Mesothelial cell of epicardium (in vitro differentiated cells): ENCODE data around the gene DESI1. TPM values are rescaled to one million over a fixed set of nuclear protein-coding genes. Genes with fewer than 3 reads are reported as not detected.
"Not testable (repeated sequence)": the region's sequence is repeated elsewhere in the genome, so short reads cannot be mapped to it uniquely, and the experiment has no call there.

ENCODE experiments used
- DNase-seq, 2 experiments: peaks; one replicate each; pipeline ENCODE4 v3.0.0; 2021; ENCODE audit warnings: low spot score in 2 of 2; ENCODE audit not compliant: unreplicated experiment in 2 of 2
- H3K27ac Mint-ChIP-seq: 2 replicates; pipeline ENCODE4 v1.8.0; 2021; ENCODE audit warnings: mixed read lengths
- H3K27me3 Mint-ChIP-seq: 2 replicates; pipeline ENCODE4 v1.8.0; 2021; ENCODE audit warnings: low read depth, mixed read lengths
- H3K36me3 Mint-ChIP-seq: 2 replicates; pipeline ENCODE4 v1.8.0; 2021; ENCODE audit warnings: mixed read lengths
- H3K4me1 Mint-ChIP-seq: 2 replicates; pipeline ENCODE4 v1.8.0; 2021; ENCODE audit warnings: mixed read lengths
- H3K4me3 Mint-ChIP-seq: 2 replicates; pipeline ENCODE4 v1.8.0; 2021; ENCODE audit warnings: mild to moderate bottlenecking, moderate library complexity, mixed read lengths
- H3K9me3 Mint-ChIP-seq: 2 replicates; pipeline ENCODE4 v1.8.0; 2021; ENCODE audit warnings: mixed read lengths
- CTCF ChIP-seq: fragments of 200-600 bp; sonication (generic); IDR thresholded peaks from one replicate; pipeline ENCODE4 v1.5.0; 2021; ENCODE audit warnings: antibody characterized with exemption; ENCODE audit not compliant: unreplicated experiment
- total RNA-seq: library from RNA; stranded (reverse); gene quantifications from 3 replicates; pipeline ENCODE4 v1.2.1, GENCODE V29; 2021

DESI1 gene
- total RNA-seq, 1 donor from 2014 or later = 35.4 TPM

GRCh38 chr22:41574847-41575381, 45.9 kb downstream of the DESI1 start:
- Mint-ChIP-seq H3K4me1 (no peaks in the 10 kb centered on the region), H3K27me3 (no peaks in the 10 kb centered on the region), H3K27ac (no peak overlapping the region), H3K4me3 (no peak overlapping the region), H3K36me3 (peaks cover 5% of the 10 kb centered on the region), H3K9me3 (no peaks in the 10 kb centered on the region)
- no peak for TF ChIP-seq CTCF
- DNase-seq = no peak

- Mint-ChIP-seq H3K27ac (no peak overlapping the region), H3K27me3 (no peaks in the 10 kb centered on the region), H3K36me3 (peaks cover 4% of the 10 kb centered on the region), H3K4me3 (no peak overlapping the region), H3K9me3 (no peaks in the 10 kb centered on the region), H3K4me1 (peaks cover 8% of the 10 kb centered on the region)
- DNase-seq = no peak
- TF ChIP-seq CTCF = no peak
Observed at GRCh38 chr22:41573677-41574076, 47.2 kb downstream of the DESI1 start.

- peaks cover 10% of the 10 kb centered on the region for H3K4me1 Mint-ChIP-seq
- not testable (repeated sequence) for H3K27ac Mint-ChIP-seq, H3K4me3 Mint-ChIP-seq, H3K9me3 Mint-ChIP-seq, DNase-seq, H3K36me3 Mint-ChIP-seq, H3K27me3 Mint-ChIP-seq
Observed at GRCh38 chr22:41572305-41572704, 48.5 kb downstream of the DESI1 start.

- no peak overlapping the region for H3K27ac Mint-ChIP-seq
Observed at GRCh38 chr22:41571786-41572185, 49.1 kb downstream of the DESI1 start.

GRCh38 chr22:41570221-41570620, 50.6 kb downstream of the DESI1 start:
- H3K27ac Mint-ChIP-seq = no peak overlapping the region
- H3K4me3 Mint-ChIP-seq = no peak overlapping the region
- H3K4me1 Mint-ChIP-seq = peaks cover 10% of the 10 kb centered on the region
- no peaks in the 10 kb centered on the region for H3K27me3 Mint-ChIP-seq
- TF ChIP-seq CTCF = no peak
- no peaks in the 10 kb centered on the region for H3K9me3 Mint-ChIP-seq
- no peak for DNase-seq
- H3K36me3 Mint-ChIP-seq = no peaks in the 10 kb centered on the region

More at GRCh38 chr22:41571786-41572185, 49.1 kb downstream of the DESI1 start:
- DNase-seq = no peak
- Mint-ChIP-seq H3K4me1 (peaks cover 10% of the 10 kb centered on the region), H3K36me3 (peaks cover 2% of the 10 kb centered on the region), H3K4me3 (no peak overlapping the region), H3K9me3 (no peaks in the 10 kb centered on the region), H3K27me3 (no peaks in the 10 kb centered on the region)
- no peak for TF ChIP-seq CTCF

- Mint-ChIP-seq H3K4me3 (no peak overlapping the region), H3K9me3 (no peaks in the 10 kb centered on the region), H3K27ac (no peak overlapping the region), H3K36me3 (no peaks in the 10 kb centered on the region), H3K4me1 (peaks cover 10% of the 10 kb centered on the region), H3K27me3 (no peaks in the 10 kb centered on the region)
- TF ChIP-seq CTCF = no peak
- no peak for DNase-seq
Observed at GRCh38 chr22:41568811-41569210, 52.0 kb downstream of the DESI1 start.
